Body of pancreas (tissue), 4 donors: Measurements from ENCODE around the gene LTBP1. TPM values are rescaled to one million over a fixed set of nuclear protein-coding genes. Genes with fewer than 3 reads are reported as not detected.

Experiments used
- ATAC-seq: fragments of 150-250 bp; one replicate; pipeline ENCODE4 v1.9.1; 2016
- DNase-seq, 4 donors: peaks; one replicate each; pipeline ENCODE4 v3.0.0-alpha.2; 2019
- H3K27ac ChIP-seq, 4 donors: fragments of 200-600 bp; sonication (generic); 1 replicate in 3 of 4; 2 replicates in 1 of 4; pipeline versions ENCODE4 v1.5.1 to v1.6.1; 2016 to 2019; ENCODE audit warnings: mild to moderate bottlenecking in 1 of 4, mixed read lengths in 1 of 4, moderate library complexity in 1 of 4
- H3K27me3 ChIP-seq, 2 donors: fragments of 200-600 bp; sonication (generic); one replicate each; pipeline ENCODE4 v1.6.0; 2016; ENCODE audit warnings: mild to moderate bottlenecking in 1 of 2
- H3K36me3 ChIP-seq, 2 donors: fragments of 200-600 bp; sonication (generic); replicated peaks in 1 of 2; 2 replicates each; pipeline ENCODE4 v1.5.1; 2016; ENCODE audit warnings: low read depth in 2 of 2; ENCODE audit not compliant: insufficient read depth in 1 of 2
- H3K4me1 ChIP-seq: fragments of 200-600 bp; sonication (generic); one replicate; pipeline ENCODE4 v1.6.0; 2016
- H3K4me3 ChIP-seq, 2 donors: fragments of 200-600 bp; sonication (generic); 1 replicate in 1 of 2; 2 replicates in 1 of 2; pipeline ENCODE4 v1.5.1; 2016 to 2019
- H3K9me3 ChIP-seq, 3 donors: fragments of 200-600 bp; sonication (generic); 1 replicate in 2 of 3; 2 replicates in 1 of 3; pipeline ENCODE4 v1.5.1; 2016
- POLR2A ChIP-seq, 3 donors: fragments of 450-650 bp; IDR thresholded peaks; one replicate each; pipeline ENCODE4 v1.6.1; 2016; ENCODE audit warnings: antibody characterized with exemption in 3 of 3, mild to moderate bottlenecking in 2 of 3
- WGBS, 2 donors: methylation state at CpG; one replicate each; pipeline ENCODE4 v1.1.5; 2017; 5-methylcytosine and 5-hydroxymethylcytosine counted together
- intact Hi-C: fragments of 100-400 bp; cut with DNase I; formaldehyde crosslinking; loops from one replicate; pipeline ENCODE4 v1.15.1; 2023
- total RNA-seq, 2 donors: library from RNA; depleted of rRNA; stranded (reverse); fragments of >200 nt; gene quantifications; one replicate each; pipeline ENCODE4 v1.1.0, GENCODE V29; 2016
- TF ChIP-seq, protein P1 (sequence below), 7 experiments: fragments of 450-650 bp in 4 of 7; fragments of 200-600 bp in 3 of 7; sonication (generic) in 3 of 7; IDR thresholded peaks; one replicate each; pipeline ENCODE4 v1.5.1; 2016 to 2019; ENCODE audit warnings: antibody characterized with exemption in 7 of 7

The LTBP1 gene
- total RNA-seq, 2 donors from 2014 or later: 8.8 to 10.2 TPM

DNA sequence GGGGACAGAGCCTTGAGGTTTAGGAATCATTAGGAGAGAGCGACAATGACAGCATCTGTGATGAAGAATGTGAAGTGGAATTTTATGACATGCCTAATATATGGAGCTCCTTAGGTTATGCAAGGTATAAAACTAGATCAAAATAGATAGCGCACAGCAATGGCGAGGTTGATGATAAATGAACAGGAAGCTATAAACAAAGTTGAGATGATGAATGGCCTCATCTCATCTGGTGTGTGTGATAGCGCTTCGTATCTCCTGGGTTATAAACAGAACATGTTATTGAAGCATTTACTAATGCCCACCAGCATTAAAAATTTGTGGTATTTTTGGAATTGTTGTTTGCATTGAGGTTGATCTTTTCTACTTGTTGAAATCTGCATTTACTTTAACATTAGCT, 231.5 kb downstream of the LTBP1 start:
- Histone ChIP-seq H3K9me3 (no peaks in the 10 kb centered on the region), H3K4me1 (no peaks in the 10 kb centered on the region), H3K4me3 (no peak overlapping the region), H3K27ac (no peak overlapping the region), H3K36me3 (no peaks in the 10 kb centered on the region), H3K27me3 (no peaks in the 10 kb centered on the region)
- intact Hi-C loops: no loop called here
- TF ChIP-seq, protein P1, sequence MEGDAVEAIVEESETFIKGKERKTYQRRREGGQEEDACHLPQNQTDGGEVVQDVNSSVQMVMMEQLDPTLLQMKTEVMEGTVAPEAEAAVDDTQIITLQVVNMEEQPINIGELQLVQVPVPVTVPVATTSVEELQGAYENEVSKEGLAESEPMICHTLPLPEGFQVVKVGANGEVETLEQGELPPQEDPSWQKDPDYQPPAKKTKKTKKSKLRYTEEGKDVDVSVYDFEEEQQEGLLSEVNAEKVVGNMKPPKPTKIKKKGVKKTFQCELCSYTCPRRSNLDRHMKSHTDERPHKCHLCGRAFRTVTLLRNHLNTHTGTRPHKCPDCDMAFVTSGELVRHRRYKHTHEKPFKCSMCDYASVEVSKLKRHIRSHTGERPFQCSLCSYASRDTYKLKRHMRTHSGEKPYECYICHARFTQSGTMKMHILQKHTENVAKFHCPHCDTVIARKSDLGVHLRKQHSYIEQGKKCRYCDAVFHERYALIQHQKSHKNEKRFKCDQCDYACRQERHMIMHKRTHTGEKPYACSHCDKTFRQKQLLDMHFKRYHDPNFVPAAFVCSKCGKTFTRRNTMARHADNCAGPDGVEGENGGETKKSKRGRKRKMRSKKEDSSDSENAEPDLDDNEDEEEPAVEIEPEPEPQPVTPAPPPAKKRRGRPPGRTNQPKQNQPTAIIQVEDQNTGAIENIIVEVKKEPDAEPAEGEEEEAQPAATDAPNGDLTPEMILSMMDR (IDR thresholded peaks at IDR 0.05): no peak
- no peak for TF ChIP-seq POLR2A (IDR thresholded peaks at IDR 0.05)
- DNase-seq: no peak
- ATAC-seq: no peak
- WGBS, 2 donors: 92 to 94% methylated on average over 5 of the region's 5 CpGs

- H3K27ac ChIP-seq: no peak overlapping the region
- intact Hi-C loops: no loop called here
- ATAC-seq: no peak
Measured at GRCh38 chr2:33180915-33181314, 234.2 kb downstream of the LTBP1 start.

DNA sequence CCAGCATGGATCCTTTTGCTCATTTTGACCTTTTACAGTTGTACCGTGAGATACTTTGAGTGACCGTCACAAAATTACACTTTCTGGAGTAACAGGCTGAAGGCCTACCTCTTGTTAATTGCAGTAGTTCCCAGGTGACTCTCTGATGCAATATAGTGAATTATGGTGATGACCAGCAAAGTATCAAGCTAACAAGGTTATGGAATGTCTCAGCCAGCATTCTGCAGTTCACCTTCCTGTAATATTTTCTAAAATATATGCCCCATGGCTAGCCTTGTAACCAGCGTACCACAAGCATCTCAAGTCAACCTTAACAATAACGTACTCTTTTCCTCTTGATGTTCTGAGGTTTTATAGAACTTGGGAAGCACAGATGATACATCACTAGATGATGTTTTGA, 234.7 kb downstream of the LTBP1 start:
- TF ChIP-seq POLR2A (IDR thresholded peaks at IDR 0.05): no peak
- TF ChIP-seq, protein P1 (IDR thresholded peaks at IDR 0.05): no peak
- intact Hi-C loops: no loop called here
- DNase-seq (no peak), ATAC-seq (no peak)
- no peak overlapping the region for H3K27ac ChIP-seq
- no peak overlapping the region for H3K4me3 ChIP-seq
- H3K9me3 ChIP-seq: no peaks in the 10 kb centered on the region
- H3K4me1 ChIP-seq: no peaks in the 10 kb centered on the region
- WGBS, 2 donors: 73 to 96% methylated on average over 4 of the region's 4 CpGs
- no peaks in the 10 kb centered on the region for H3K27me3 ChIP-seq
- no peaks in the 10 kb centered on the region for H3K36me3 ChIP-seq

More at GRCh38 chr2:33180915-33181314, 234.2 kb downstream of the LTBP1 start:
- TF ChIP-seq, protein P1 (IDR thresholded peaks at IDR 0.05): no peak
- TF ChIP-seq POLR2A (IDR thresholded peaks at IDR 0.05): no peak
- no peak overlapping the region for H3K4me3 ChIP-seq
- H3K4me1 ChIP-seq: no peaks in the 10 kb centered on the region
- H3K27me3 ChIP-seq: no peaks in the 10 kb centered on the region
- no peaks in the 10 kb centered on the region for H3K36me3 ChIP-seq
- H3K9me3 ChIP-seq: no peaks in the 10 kb centered on the region
- 64 to 90% methylated on average over 5 of the region's 5 CpGs for WGBS, 2 donors
- no peak for DNase-seq

- WGBS, 2 donors: 52 to 74% methylated on average over 3 of the region's 3 CpGs
- no peaks in the 10 kb centered on the region for H3K4me1 ChIP-seq
- no peaks in the 10 kb centered on the region for H3K27me3 ChIP-seq
- TF ChIP-seq, protein P1 (IDR thresholded peaks at IDR 0.05): no peak
- no peak for TF ChIP-seq POLR2A (IDR thresholded peaks at IDR 0.05)
- H3K36me3 ChIP-seq: no peaks in the 10 kb centered on the region
- ATAC-seq: no peak
- intact Hi-C loops: no loop called here
- no peak overlapping the region for H3K4me3 ChIP-seq
- H3K27ac ChIP-seq: no peak overlapping the region
- H3K9me3 ChIP-seq: no peaks in the 10 kb centered on the region
- no peak for DNase-seq
Measured at GRCh38 chr2:33184041-33184440, 237.3 kb downstream of the LTBP1 start.

- TF ChIP-seq, protein P1 (IDR thresholded peaks at IDR 0.05): no peak
- WGBS, 2 donors: 79 to 92% methylated on average over 6 of the region's 6 CpGs
Measured at GRCh38 chr2:33186937-33187336, 240.2 kb downstream of the LTBP1 start.

More at GRCh38 chr2:33186937-33187336, 240.2 kb downstream of the LTBP1 start:
- Histone ChIP-seq H3K9me3 (no peaks in the 10 kb centered on the region), H3K4me3 (no peak overlapping the region), H3K36me3 (no peaks in the 10 kb centered on the region), H3K27me3 (no peaks in the 10 kb centered on the region), H3K4me1 (no peaks in the 10 kb centered on the region), H3K27ac (no peak overlapping the region)
- intact Hi-C loops: no loop called here
- DNase-seq (no peak), ATAC-seq (no peak)
